Measurements from ENCODE around the gene IFI6.

- TF ChIP-seq CTCF (IDR thresholded peaks at IDR 0.05; ENCODE audit: low read depth, low read length, missing input control), result no peak
- no peak for TF ChIP-seq TAF1 (conservative IDR thresholded peaks at IDR 0.05)
Measured at GRCh38 chr1:27710574-27710973, 38.6 kb upstream of the IFI6 start.
